ENCODE data around the gene MPP1.

Gene MPP1

GRCh38 chrX:154751669-154752271 is 53.5 kb downstream of the MPP1 start:
- no peak overlapping the region for H3K27ac ChIP-seq
- H3K27me3 ChIP-seq (replicated peaks): no peaks in the 10 kb centered on the region
- no peak overlapping the region for H3K4me3 ChIP-seq (ENCODE audit: low read depth, low read length)
- no peak for DNase-seq
- no peaks in the 10 kb centered on the region for H3K36me3 ChIP-seq (replicated peaks)
- no peak for TF ChIP-seq CTCF (IDR thresholded peaks at IDR 0.05; ENCODE audit: low read depth, low read length, missing control alignments)
- in situ Hi-C loops (cut with HindIII; ENCODE audit: low pct_ligation_motif_present, low sequenced_read_pairs): no loop called here

- Histone ChIP-seq H3K27ac (no peak overlapping the region), H3K36me3 (replicated peaks) (no peaks in the 10 kb centered on the region), H3K4me3 (ENCODE audit: low read depth, low read length) (peak overlapping the region; percentile 56), H3K27me3 (replicated peaks) (no peaks in the 10 kb centered on the region)
- in situ Hi-C loops (cut with HindIII; ENCODE audit: low pct_ligation_motif_present, low sequenced_read_pairs): no loop called here
- TF ChIP-seq CTCF (IDR thresholded peaks at IDR 0.05; ENCODE audit: low read depth, low read length, missing control alignments): no peak
- DNase-seq: no peak
Measured at GRCh38 chrX:154751203-154751668, 54.0 kb downstream of the MPP1 start.

GRCh38 chrX:154750301-154751202 is 54.7 kb downstream of the MPP1 start, which contains the start of gene GAB3:
Gene GAB3, minus strand, starts transcription at chrX:154751077. Its CDS starts 52 bp downstream, at chrX:154751025.
- Histone ChIP-seq H3K27me3 (replicated peaks) (no peaks in the 10 kb centered on the region), H3K27ac (no peak within 1 kb of the TSS), H3K4me3 (ENCODE audit: low read depth, low read length) (peak within 1 kb of the TSS; percentile 56), H3K36me3 (replicated peaks) (no peaks in the 10 kb centered on the region)
- TF ChIP-seq CTCF (IDR thresholded peaks at IDR 0.05; ENCODE audit: low read depth, low read length, missing control alignments): no peak
- DNase-seq: no peak
- in situ Hi-C loops (cut with HindIII; ENCODE audit: low pct_ligation_motif_present, low sequenced_read_pairs): no loop called here

GRCh38 chrX:154749856-154750255 is 55.4 kb downstream of the MPP1 start:
- in situ Hi-C loops (cut with HindIII; ENCODE audit: low pct_ligation_motif_present, low sequenced_read_pairs): no loop called here

GRCh38 chrX:154748712-154749339 is 56.5 kb downstream of the MPP1 start:
- peak; percentile 47 for DNase-seq
- no peak overlapping the region for H3K27ac ChIP-seq
- no peaks in the 10 kb centered on the region for H3K36me3 ChIP-seq (replicated peaks)
- in situ Hi-C loops (cut with HindIII; ENCODE audit: low pct_ligation_motif_present, low sequenced_read_pairs): no loop called here
- H3K27me3 ChIP-seq (replicated peaks): no peaks in the 10 kb centered on the region
- TF ChIP-seq CTCF (IDR thresholded peaks at IDR 0.05; ENCODE audit: low read depth, low read length, missing control alignments): peak; percentile 70
- H3K4me3 ChIP-seq (ENCODE audit: low read depth, low read length): no peak overlapping the region

More at GRCh38 chrX:154749856-154750255, 55.4 kb downstream of the MPP1 start:
- DNase-seq: no peak
- Histone ChIP-seq H3K27me3 (replicated peaks) (no peaks in the 10 kb centered on the region), H3K4me3 (ENCODE audit: low read depth, low read length) (peak overlapping the region; percentile 56), H3K27ac (no peak overlapping the region), H3K36me3 (replicated peaks) (no peaks in the 10 kb centered on the region)
- TF ChIP-seq CTCF (IDR thresholded peaks at IDR 0.05; ENCODE audit: low read depth, low read length, missing control alignments): no peak

Data from brain microvascular endothelial cell (primary cell).